Right renal pelvis (tissue), 4 donors: ENCODE measurements around the gene OR1J1. TPM values are rescaled to one million over a fixed set of nuclear protein-coding genes. Genes with fewer than 3 reads are reported as not detected.

ENCODE experiments used
- DNase-seq, 4 donors: peaks; one replicate each; pipeline ENCODE4 v3.0.0-alpha.2; 2013; ENCODE audit warnings: low read depth in 4 of 4, low spot score in 3 of 4, missing footprints in 1 of 4
- polyA plus RNA-seq, 4 donors: library from polyadenylated mRNA; unstranded; fragments of 120-200 nt; gene quantifications; one replicate each; pipeline ENCODE4 v1.2.1, GENCODE V29; 2013; ENCODE audit not compliant: insufficient read length in 4 of 4

OR1J1 gene
- polyA plus RNA-seq, 4 donors, result not detected

GRCh38 chr9:122446819-122447484 lies 30.8 kb downstream of the OR1J1 start:
- no peak for DNase-seq

DNA sequence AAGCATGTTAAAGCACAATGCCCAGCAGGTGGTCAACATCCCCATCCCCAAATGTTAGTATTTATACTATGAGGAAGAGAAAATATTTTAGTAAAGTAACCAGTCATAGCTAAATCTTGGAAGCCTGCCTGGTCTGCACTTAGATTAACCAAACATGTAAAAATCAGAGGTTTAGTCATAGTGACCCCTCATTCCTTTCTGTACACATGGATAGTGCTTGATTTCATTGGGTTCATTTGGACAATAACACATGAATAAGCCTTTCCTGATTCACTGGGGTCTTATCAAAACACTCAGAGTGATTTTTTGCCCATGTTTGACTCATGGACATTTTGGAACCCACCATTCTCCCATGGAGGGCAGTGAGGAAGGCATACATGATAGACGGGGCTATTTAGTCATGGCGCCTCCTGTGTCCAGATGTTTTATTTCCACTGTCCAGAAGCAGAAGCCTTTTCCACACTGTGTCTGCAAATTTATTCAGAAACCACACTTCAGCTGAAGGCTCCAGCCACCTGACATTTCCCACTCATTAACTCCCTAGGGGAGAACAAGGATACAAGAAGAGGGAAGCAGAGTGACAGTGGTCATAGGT lies 32.5 kb downstream of the OR1J1 start:
- no peak for DNase-seq

DNA sequence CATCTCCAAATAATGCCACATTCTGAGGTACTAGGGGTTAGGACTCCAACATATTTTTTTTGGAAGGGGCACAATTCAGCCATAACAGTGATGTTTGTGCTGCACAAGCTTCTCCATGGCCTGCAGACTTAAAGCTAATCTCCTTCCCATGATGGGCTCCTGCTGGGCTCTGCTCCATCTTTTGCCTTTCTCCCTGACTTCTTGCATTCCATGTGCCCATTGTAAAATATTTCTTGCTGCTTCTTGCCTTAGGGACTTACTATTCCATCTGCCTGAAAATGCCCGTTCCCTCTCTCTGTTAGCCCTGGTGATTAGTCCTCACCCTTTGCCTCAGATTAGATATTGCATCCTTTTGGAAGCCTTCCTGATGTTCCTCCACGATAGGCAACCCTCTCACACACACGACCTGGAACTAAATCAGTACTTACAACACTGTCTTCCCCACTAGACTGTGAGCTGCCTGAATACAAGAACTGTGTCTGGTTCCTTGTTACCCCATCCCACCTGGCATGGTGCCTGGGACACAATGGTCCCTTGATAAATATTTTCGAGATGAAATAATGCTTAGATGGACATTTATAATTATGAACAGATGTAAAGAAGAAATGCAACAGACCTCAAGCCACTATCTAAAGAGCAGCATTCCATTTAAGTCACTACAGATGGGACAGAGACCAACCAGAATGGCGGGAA lies 33.5 kb downstream of the OR1J1 start:
- no peak for DNase-seq

DNA sequence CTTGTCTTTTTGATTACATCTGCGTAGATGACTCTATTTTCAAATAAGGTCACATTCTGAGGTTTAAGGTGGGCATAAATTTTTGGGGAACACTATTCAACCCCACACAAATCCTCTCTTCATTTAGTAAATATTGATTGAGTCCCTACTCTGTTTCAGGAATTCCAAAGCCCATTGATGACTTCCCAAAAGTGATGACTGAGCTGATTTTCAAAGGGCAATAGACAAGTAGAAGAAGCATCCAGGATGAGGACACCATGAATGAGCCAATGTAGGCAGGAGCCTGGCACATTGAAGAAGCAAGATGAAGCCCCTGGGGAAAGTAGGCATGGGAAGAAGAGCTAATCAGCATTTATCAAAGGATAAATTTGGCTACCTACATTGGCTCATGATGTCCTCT lies 35.2 kb downstream of the OR1J1 start:
- DNase-seq, result no peak

Other genes with a start within 250 kb of the OR1J1 start
- 1 to 10 TPM; 3.8 to 5.0 (median 3.9) TPM for gene LHX6, start 249.0 kb downstream of the OR1J1 start, polyA plus RNA-seq
- gene RBM18, start 213.1 kb downstream of the OR1J1 start, polyA plus RNA-seq, result 10 to 100 TPM; 33.9 to 41.9 (median 38.9) TPM
- 10 to 100 TPM; 39.4 to 47.1 (median 44.9) TPM for gene MRRF, start 213.0 kb downstream of the OR1J1 start, polyA plus RNA-seq
- gene PTGS1, start 106.9 kb downstream of the OR1J1 start, polyA plus RNA-seq, result 1 to 10 TPM; 5.6 to 8.6 (median 5.6) TPM
- not detected for gene OR1J2, start 32.9 kb upstream of the OR1J1 start, polyA plus RNA-seq
- not detected for gene OR1J4, start 41.2 kb upstream of the OR1J1 start, polyA plus RNA-seq
- not detected for gene OR1N1, start 49.4 kb upstream of the OR1J1 start, polyA plus RNA-seq
- not detected for gene OR1N2, start 75.2 kb upstream of the OR1J1 start, polyA plus RNA-seq
- gene OR1L8, start 105.5 kb upstream of the OR1J1 start, polyA plus RNA-seq, result under 1 TPM; 0.17 to 0.30 (median 0.20) TPM
- gene OR1Q1, start 136.8 kb upstream of the OR1J1 start, polyA plus RNA-seq, result not detected
- not detected for gene OR1B1, start 179.7 kb upstream of the OR1J1 start, polyA plus RNA-seq
- not detected for gene OR1L1, start 183.8 kb upstream of the OR1J1 start, polyA plus RNA-seq
- gene OR1L3, start 197.2 kb upstream of the OR1J1 start, polyA plus RNA-seq, result not detected
- not detected for gene OR1L4, start 246.1 kb upstream of the OR1J1 start, polyA plus RNA-seq